Choroid plexus epithelial cell (primary cell): ENCODE results near the gene ACOT13.
"Not testable (repeated sequence)": the region's sequence is repeated elsewhere in the genome, so short reads cannot be mapped to it uniquely, and the experiment has no call there.

Experiments
- DNase-seq: peaks from one replicate; pipeline ENCODE4 v3.0.0-alpha.2; 2010; ENCODE audit warnings: low read depth
- H3K4me3 ChIP-seq: 2 replicates; pipeline ENCODE4 v1.5.1; 2011; ENCODE audit warnings: low read depth, mild to moderate bottlenecking, control low read depth, low read length, moderate library complexity
- TF ChIP-seq, protein P1 (sequence below): conservative IDR thresholded peaks from 2 replicates; pipeline ENCODE4 v1.5.1; 2011; ENCODE audit warnings: low read depth, mild to moderate bottlenecking, control low read depth, inconsistent platforms, low read length, moderate library complexity

ACOT13 gene

DNA sequence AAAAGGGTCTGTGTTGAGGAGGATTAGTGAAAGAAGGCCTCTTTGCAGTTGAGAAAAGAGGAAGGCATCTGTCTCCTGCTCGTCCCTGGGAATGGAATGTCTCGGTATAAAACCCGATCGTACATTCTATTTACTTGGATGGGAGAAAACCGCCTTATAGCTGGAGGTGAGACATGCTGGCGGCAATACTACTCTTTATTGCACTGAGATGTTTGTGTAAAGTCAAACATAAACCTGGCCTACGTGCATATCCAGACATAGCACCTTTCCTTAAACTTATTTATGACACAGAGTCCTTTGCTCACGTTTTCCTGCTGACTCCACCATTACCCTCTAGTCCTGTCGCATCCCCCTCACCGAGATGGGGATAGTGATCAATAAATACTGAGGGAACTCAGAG, 4.6 kb upstream of the ACOT13 start:
- TF ChIP-seq, protein P1, sequence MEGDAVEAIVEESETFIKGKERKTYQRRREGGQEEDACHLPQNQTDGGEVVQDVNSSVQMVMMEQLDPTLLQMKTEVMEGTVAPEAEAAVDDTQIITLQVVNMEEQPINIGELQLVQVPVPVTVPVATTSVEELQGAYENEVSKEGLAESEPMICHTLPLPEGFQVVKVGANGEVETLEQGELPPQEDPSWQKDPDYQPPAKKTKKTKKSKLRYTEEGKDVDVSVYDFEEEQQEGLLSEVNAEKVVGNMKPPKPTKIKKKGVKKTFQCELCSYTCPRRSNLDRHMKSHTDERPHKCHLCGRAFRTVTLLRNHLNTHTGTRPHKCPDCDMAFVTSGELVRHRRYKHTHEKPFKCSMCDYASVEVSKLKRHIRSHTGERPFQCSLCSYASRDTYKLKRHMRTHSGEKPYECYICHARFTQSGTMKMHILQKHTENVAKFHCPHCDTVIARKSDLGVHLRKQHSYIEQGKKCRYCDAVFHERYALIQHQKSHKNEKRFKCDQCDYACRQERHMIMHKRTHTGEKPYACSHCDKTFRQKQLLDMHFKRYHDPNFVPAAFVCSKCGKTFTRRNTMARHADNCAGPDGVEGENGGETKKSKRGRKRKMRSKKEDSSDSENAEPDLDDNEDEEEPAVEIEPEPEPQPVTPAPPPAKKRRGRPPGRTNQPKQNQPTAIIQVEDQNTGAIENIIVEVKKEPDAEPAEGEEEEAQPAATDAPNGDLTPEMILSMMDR: no peak
- no peak overlapping the region for H3K4me3 ChIP-seq
- no peak for DNase-seq

DNA sequence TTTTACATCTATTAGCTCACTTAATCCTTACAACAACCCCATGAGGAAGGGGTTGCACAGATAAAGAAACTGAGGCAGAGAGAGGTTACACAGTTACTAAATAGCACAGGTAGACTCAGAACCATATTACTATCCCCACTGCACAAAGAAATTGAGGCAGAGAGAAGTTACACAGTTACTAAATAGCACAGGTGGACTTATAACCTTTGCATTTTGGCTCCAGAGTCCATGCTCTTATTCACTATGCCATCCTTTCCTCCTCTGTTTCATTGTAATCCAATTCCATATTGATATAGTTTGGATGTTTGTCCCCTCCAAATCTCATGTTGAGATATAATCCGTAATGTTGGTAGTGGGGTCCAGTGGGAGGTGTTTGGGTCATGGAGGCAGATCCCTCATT, 3.7 kb upstream of the ACOT13 start:
- TF ChIP-seq, protein P1: no peak
- DNase-seq: no peak
- no peak overlapping the region for H3K4me3 ChIP-seq

DNA sequence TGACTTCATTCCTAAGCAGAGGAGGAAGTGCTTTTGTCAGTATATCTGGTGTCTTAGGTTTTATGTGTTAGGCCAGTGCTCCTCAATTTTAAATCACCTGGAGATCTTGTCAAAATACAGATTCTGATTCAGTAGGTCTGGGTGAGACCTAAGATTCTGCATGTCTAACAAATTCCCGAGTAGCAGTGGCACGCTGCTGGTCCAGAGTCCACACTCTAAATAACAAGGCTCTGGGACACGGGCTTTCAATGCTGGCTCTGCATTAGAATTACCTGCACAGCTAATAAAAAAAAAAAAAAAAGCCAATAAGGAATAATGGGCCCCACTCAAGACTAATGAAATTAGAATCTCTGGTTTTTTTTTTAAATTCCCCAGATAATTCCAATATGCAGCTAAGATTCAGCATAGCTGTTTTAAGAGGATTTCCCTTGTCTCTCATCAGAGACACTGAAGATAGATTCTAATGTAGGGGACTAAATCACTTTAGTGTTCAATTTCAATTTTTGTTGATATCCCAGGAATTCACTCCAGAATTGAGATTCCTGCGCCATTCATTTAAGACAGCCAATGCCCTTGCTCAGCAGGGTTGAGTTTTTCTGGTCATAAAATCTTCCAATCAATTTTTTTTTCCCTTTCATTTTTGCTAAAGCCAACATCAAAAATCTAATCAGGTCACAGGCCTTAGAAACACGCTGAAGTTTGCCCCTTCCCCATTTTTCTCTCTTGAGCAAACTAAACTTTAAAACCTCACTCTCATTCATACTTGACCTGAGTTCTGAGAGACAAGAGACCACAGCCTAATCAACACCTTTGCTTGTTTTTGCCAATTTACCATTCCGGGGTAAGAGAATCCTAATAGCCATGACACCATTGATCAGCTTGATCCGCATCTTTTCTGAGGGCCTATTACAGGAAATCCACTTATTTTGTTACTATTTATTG, 2.6 kb upstream of the ACOT13 start:
- no peak for DNase-seq
- TF ChIP-seq, protein P1: no peak
- H3K4me3 ChIP-seq: no peak overlapping the region

DNA sequence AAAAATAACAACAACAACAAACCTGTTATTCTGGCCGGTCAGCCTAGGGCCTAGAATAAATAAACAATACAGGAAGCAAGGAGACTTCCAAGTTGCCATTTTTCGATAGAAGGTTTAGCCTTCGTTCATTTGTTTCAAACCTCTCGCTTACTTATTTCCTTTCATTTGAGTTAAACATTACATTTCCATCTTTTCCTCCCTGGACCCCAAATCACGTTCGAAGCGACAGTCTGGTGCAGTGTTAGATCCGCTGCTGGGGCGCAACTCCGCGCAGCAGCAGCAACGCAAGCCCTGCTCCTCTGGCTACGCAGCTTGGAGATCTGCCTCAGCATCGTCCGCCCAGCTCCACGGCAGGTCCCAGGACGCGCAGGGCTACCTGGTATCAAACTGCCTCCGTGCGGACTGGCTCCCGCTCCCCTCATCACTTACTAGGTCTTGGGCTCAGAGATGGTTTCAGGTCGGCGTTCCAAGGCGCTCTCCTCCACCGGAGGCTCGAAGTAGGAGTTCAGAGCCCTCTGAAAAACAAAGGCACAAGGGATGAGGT, 708 bp upstream of the ACOT13 start:
- TF ChIP-seq, protein P1: no peak
- H3K4me3 ChIP-seq: peak overlapping the region; percentile 100
- DNase-seq: peak; percentile 56

DNA sequence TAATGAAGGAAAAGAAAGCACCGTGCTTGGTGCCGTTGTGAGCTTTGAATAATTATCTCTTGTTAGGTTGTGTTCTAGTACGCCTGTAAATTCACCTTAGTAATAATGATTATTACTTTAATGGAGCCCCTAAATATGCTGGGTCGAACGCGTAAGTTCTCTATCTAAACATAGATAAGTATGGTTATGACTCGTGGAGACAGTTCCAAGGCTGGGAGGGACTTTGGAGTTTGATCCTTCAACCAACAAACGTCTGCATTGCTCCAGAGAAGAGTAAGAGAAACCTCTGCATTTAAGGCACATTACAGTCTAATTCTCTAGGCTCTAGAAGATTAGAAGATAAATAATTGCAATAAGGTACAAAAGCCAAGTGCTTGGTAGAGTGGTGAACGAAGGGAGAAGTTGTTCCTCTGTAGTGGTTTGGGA, 514 bp downstream of the ACOT13 start:
- TF ChIP-seq, protein P1: no peak
- peak; percentile 72 for DNase-seq
- H3K4me3 ChIP-seq: peak overlapping the region; percentile 100

DNA sequence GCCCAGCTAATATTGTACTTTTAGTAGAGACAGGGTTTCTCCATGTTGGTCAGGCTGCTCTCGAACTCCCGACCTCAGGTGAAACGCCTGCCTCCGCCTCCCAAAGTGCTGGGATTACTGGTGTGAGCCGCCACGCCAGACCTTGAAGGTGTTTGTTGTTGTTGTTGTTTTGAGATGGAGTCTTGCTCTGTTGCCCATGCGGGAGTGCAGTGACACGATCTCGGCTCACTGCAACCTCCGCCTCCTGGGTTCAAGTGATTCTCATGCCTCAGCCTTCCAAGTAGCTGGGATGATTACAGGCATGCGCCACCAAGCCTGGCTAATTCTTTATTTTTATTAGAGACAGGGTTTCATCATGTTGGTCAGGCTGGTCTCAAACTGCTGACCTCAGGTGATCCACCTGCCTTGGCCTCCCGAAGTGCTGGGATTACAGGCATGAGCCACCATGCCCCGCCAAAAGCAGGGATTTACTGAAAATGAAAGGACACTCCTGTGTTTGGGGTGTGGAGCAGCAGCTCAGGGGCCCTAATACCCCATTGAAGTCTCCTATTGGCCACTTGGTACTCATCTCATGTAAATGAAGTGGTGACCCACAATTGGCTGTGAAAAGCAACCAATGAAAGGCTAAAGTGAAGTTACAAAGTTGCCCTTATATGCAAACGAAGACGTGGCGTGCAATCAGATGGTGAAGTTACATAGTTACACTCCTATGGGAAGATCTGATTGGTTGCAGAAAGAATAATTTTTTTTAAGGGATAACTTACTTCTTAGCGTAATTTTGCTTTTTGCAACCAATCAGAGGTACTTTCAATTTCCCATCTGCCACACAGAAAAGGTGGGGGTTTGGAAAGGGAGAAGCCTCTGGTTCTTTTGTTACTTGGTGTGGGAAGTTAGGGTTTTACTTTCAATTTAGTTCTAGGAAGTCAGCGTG, 1.5 kb downstream of the ACOT13 start:
- H3K4me3 ChIP-seq, DNase-seq: not testable (repeated sequence)

DNA sequence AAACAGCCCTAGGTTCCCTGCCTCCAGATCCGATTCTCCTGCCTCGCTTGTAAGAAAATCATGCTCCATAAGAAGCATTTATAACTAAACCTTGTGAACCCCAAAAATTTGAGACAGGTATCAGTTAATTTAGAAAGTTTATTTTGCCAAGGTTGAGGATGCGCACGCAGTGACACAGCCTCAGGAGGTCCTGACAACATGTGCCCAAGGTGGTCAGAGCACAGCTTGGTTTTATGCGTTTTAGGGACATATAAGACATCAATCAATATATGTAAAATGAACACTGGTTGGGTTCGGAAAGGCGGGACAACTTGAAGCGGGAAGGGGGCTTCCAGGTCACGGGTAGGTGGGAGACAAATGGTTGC, 2.1 kb downstream of the ACOT13 start:
- TF ChIP-seq, protein P1: no peak
- no peak overlapping the region for H3K4me3 ChIP-seq

DNA sequence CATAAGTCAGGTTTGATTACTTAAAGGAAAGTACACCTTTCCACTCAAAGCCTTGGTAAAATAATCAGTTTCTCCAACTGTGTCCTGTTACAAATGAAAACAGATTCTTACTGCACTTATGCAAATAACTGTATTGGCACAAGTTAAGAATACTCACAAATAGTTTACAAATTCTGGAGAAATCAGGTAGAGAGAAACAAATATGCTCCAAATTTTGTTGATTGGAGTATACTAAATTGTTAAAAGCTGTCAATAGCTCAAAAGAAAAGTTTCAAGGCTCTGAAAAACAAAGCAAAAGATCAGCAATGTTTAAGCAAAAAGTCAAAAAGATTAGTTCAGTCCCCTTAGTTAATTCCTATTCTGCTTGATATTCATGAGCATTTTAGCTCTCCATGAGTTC, 3.6 kb downstream of the ACOT13 start:
- not testable (repeated sequence) for DNase-seq, H3K4me3 ChIP-seq

More for the DNA sequence above, 2.1 kb downstream of the ACOT13 start:
- no peak for DNase-seq

DNA sequence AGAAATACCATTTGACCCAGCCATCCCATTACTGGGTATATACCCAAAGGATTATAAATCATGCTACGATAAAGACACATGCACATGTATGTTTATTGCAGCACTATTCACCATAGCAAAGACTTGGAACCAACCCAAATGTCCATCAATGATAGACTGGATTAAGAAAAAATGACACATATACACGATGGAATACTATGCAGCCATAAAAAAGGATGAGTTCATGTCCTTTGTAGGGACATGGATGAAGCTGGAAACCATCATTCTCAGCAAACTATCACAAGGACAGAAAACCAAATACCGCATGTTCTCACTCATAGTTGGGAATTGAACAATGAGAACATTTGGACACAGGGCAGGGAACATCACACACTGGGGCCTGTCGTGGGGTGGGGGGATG, 4.2 kb downstream of the ACOT13 start:
- not testable (repeated sequence) for DNase-seq

More for the DNA sequence above, 4.2 kb downstream of the ACOT13 start:
- not testable (repeated sequence) for H3K4me3 ChIP-seq
